Fibroblast of skin of right quadriceps (primary cell): ENCODE results near the gene UBXN11.

Experiments used
- DNase-seq: peaks from one replicate; pipeline ENCODE4 v3.0.0-alpha.2; 2013

Gene UBXN11

GRCh38 chr1:26306290-26307229, at the start of gene UBXN11:
Gene UBXN11, minus strand, starts transcription at chr1:26306636. Its CDS starts 3,753 bp downstream, at chr1:26302883.
- DNase-seq, result peak; percentile 93

GRCh38 chr1:26356106-26356505, 49.7 kb upstream of the UBXN11 start:
- DNase-seq, result no peak

GRCh38 chr1:26354972-26355371, 48.5 kb upstream of the UBXN11 start:
- no peak for DNase-seq

GRCh38 chr1:26353976-26354820, 47.8 kb upstream of the UBXN11 start, which contains the start of gene CRYBG2:
Gene CRYBG2, minus strand, starts transcription at chr1:26354130. Its CDS starts 7,473 bp downstream, at chr1:26346657.
- DNase-seq, result no peak

- no peak for DNase-seq
These were observed 46.9 kb upstream of the UBXN11 start for GRCh38 chr1:26353210-26353859.

- no peak for DNase-seq
These were observed 45.9 kb upstream of the UBXN11 start for GRCh38 chr1:26352338-26352679.

- peak; percentile 37 for DNase-seq
These were observed 45.3 kb upstream of the UBXN11 start for GRCh38 chr1:26351590-26352337.

- DNase-seq, result no peak
These were observed 44.5 kb upstream of the UBXN11 start for GRCh38 chr1:26350701-26351589.

GRCh38 chr1:26350343-26350700, 43.9 kb upstream of the UBXN11 start:
- no peak for DNase-seq

- no peak for DNase-seq
These were observed 43.4 kb upstream of the UBXN11 start for GRCh38 chr1:26349877-26350244.

GRCh38 chr1:26349188-26349876, 42.9 kb upstream of the UBXN11 start:
- DNase-seq, result peak; percentile 26

GRCh38 chr1:26346274-26347033, 40.0 kb upstream of the UBXN11 start:
- no peak for DNase-seq

- no peak for DNase-seq
These were observed 39.3 kb upstream of the UBXN11 start for GRCh38 chr1:26345718-26346117.

- no peak for DNase-seq
These were observed 37.9 kb upstream of the UBXN11 start for GRCh38 chr1:26344147-26344920.

- DNase-seq, result no peak
These were observed 33.6 kb upstream of the UBXN11 start for GRCh38 chr1:26340047-26340481.

GRCh38 chr1:26338670-26339069, 32.2 kb upstream of the UBXN11 start:
- DNase-seq, result no peak

GRCh38 chr1:26337625-26338024, 31.2 kb upstream of the UBXN11 start:
- DNase-seq, result no peak

GRCh38 chr1:26337206-26337535, 30.7 kb upstream of the UBXN11 start:
- DNase-seq, result no peak

GRCh38 chr1:26336477-26337205, 30.2 kb upstream of the UBXN11 start:
- DNase-seq, result no peak
